ENCODE measurements around the gene MORN5. TPM values are rescaled to one million over a fixed set of nuclear protein-coding genes. Genes with fewer than 3 reads are reported as not detected.

MORN5 gene
- total and polyA plus RNA-seq, 2 experiments from 2014 or later, result not detected

DNA sequence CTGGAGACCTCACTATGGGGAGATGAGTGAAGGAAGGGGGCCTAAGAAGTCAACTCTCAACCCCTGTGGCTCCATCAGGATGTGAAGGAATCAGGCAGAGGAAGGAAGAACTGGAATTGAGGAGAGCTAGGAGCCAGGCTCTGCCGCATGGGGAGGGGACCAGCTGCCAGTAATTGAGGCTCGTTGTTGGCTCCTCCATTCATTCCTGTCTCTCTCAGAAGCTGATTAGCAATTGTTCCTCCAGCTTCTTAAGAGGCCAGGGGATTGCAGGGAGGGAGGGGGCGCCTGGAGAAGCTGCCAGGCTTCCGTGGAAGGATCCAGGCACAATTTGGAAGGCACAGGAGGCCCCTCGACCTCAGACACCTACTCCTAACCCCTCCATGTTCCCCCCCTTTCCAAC lies 46.1 kb upstream of the MORN5 start (continued):
- TF ChIP-seq, protein P1, sequence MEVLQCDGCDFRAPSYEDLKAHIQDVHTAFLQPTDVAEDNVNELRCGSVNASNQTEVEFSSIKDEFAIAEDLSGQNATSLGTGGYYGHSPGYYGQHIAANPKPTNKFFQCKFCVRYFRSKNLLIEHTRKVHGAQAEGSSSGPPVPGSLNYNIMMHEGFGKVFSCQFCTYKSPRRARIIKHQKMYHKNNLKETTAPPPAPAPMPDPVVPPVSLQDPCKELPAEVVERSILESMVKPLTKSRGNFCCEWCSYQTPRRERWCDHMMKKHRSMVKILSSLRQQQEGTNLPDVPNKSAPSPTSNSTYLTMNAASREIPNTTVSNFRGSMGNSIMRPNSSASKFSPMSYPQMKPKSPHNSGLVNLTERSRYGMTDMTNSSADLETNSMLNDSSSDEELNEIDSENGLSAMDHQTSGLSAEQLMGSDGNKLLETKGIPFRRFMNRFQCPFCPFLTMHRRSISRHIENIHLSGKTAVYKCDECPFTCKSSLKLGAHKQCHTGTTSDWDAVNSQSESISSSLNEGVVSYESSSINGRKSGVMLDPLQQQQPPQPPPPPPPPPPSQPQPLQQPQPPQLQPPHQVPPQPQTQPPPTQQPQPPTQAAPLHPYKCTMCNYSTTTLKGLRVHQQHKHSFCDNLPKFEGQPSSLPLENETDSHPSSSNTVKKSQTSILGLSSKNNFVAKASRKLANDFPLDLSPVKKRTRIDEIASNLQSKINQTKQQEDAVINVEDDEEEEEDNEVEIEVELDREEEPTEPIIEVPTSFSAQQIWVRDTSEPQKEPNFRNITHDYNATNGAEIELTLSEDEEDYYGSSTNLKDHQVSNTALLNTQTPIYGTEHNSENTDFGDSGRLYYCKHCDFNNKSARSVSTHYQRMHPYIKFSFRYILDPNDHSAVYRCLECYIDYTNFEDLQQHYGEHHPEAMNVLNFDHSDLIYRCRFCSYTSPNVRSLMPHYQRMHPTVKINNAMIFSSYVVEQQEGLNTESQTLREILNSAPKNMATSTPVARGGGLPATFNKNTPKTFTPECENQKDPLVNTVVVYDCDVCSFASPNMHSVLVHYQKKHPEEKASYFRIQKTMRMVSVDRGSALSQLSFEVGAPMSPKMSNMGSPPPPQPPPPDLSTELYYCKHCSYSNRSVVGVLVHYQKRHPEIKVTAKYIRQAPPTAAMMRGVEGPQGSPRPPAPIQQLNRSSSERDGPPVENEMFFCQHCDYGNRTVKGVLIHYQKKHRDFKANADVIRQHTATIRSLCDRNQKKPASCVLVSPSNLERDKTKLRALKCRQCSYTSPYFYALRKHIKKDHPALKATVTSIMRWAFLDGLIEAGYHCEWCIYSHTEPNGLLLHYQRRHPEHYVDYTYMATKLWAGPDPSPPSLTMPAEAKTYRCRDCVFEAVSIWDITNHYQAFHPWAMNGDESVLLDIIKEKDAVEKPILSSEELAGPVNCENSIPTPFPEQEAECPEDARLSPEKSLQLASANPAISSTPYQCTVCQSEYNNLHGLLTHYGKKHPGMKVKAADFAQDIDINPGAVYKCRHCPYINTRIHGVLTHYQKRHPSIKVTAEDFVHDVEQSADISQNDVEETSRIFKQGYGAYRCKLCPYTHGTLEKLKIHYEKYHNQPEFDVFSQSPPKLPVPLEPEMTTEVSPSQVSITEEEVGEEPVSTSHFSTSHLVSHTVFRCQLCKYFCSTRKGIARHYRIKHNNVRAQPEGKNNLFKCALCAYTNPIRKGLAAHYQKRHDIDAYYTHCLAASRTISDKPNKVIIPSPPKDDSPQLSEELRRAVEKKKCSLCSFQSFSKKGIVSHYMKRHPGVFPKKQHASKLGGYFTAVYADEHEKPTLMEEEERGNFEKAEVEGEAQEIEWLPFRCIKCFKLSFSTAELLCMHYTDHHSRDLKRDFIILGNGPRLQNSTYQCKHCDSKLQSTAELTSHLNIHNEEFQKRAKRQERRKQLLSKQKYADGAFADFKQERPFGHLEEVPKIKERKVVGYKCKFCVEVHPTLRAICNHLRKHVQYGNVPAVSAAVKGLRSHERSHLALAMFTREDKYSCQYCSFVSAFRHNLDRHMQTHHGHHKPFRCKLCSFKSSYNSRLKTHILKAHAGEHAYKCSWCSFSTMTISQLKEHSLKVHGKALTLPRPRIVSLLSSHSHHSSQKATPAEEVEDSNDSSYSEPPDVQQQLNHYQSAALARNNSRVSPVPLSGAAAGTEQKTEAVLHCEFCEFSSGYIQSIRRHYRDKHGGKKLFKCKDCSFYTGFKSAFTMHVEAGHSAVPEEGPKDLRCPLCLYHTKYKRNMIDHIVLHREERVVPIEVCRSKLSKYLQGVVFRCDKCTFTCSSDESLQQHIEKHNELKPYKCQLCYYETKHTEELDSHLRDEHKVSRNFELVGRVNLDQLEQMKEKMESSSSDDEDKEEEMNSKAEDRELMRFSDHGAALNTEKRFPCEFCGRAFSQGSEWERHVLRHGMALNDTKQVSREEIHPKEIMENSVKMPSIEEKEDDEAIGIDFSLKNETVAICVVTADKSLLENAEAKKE (CRISPR knock-in tag; IDR thresholded peaks at IDR 0.05), result no peak
- no peak for TF ChIP-seq NANOG (IDR thresholded peaks at IDR 0.05; ENCODE audit: borderline replicate concordance)
- no peak for TF ChIP-seq CREB1 (CRISPR knock-in tag; IDR thresholded peaks at IDR 0.05; ENCODE audit: low read depth)
- TF ChIP-seq, protein P2, sequence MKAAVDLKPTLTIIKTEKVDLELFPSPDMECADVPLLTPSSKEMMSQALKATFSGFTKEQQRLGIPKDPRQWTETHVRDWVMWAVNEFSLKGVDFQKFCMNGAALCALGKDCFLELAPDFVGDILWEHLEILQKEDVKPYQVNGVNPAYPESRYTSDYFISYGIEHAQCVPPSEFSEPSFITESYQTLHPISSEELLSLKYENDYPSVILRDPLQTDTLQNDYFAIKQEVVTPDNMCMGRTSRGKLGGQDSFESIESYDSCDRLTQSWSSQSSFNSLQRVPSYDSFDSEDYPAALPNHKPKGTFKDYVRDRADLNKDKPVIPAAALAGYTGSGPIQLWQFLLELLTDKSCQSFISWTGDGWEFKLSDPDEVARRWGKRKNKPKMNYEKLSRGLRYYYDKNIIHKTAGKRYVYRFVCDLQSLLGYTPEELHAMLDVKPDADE (IDR thresholded peaks at IDR 0.05), result no peak

DNA sequence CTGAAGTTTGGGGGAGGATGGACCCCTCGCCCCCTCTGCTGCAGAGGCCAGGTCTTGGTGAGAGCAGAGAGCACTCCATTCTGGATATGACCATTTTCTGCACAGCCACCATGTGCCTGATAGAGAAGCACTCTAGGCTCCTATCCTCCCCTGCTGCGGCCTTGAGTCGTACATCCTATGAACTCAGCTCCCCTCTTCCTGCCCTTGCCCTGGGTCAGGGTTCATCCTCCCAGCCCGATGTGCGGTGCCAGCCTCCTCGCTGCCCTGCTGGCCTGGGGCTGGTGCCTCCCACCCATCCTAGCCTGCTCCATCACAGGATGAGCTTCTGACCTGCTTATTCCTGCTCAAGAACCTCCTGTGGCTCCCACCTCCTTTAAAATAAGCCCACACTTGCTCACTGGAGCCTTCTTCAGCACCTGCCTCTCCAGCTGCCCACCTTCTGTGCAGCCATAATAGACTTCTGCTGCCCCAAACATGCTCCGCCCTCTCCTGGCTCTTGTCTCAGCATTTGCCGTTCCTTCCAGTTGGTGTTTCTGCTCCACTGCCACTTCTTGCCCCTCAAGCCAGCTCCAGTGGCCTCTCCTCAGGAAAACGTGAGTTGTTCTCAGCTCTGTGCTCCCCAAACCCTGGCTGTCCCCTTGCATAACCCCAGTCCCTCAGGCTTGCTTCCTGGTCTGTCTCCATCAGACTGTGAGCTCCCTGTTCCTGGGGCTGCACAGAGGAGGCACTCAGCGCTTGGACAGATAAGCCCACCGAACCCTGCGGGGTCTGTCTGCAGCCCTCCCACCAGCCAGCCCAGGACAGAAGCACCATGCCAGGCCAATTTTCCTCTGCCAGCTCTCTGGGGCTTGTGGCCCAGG lies 44.3 kb upstream of the MORN5 start:
- Histone ChIP-seq H3K27ac (ENCODE audit: low read depth) (no peak overlapping the region), H3K4me1 (ENCODE audit: insufficient read depth) (peaks cover 13% of the 10 kb centered on the region; the same call in 1 of the 2 replicates), H3K4me3 (no peak overlapping the region), H3K27me3 (ENCODE audit: insufficient read depth) (no peaks in the 10 kb centered on the region), H3K79me2 (replicated peaks; ENCODE audit: insufficient read depth) (no peaks in the 10 kb centered on the region), H4K20me1 (replicated peaks; ENCODE audit: insufficient read depth) (no peaks in the 10 kb centered on the region), H2AFZ (peak overlapping the region; percentile 88), H3K4me2 (peak overlapping the region; percentile 32; the same call in 1 of the 2 replicates), H3F3A (replicated peaks; ENCODE audit: low read depth) (no peaks in the 10 kb centered on the region), H3K36me3 (ENCODE audit: insufficient read depth) (no peaks in the 10 kb centered on the region), H3K9me2 (ENCODE audit: insufficient read depth) (0 out of 2 replicates have a peak, but pooled peaks cover 3% of the 10 kb centered on the region)
- peaks cover 33% of the 10 kb centered on the region for H3K4me1 Mint-ChIP-seq
- DNase-seq (ENCODE audit: low spot score), result no peak
- ATAC-seq, result no peak
- H3K27me3 Mint-ChIP-seq (ENCODE audit: insufficient read depth, low read depth, poor library complexity), result peaks cover 23% of the 10 kb centered on the region
- H3K36me3 Mint-ChIP-seq (ENCODE audit: low read depth), result no peaks in the 10 kb centered on the region
- H3K27ac Mint-ChIP-seq, result no peak overlapping the region
- H3K9me3 Mint-ChIP-seq, result no peaks in the 10 kb centered on the region
- H3K4me3 Mint-ChIP-seq, result no peak overlapping the region
- TF ChIP-seq POLR2AphosphoS5 (IDR thresholded peaks at IDR 0.05; ENCODE audit: low read depth) (no peak), EZH2 (IDR thresholded peaks at IDR 0.05; ENCODE audit: low read depth, unreplicated experiment) (no peak), CREB1 (CRISPR knock-in tag; IDR thresholded peaks at IDR 0.05; ENCODE audit: low read depth) (no peak), JUNB (IDR thresholded peaks at IDR 0.05; ENCODE audit: unreplicated experiment) (no peak)
- TF ChIP-seq, protein P1 (CRISPR knock-in tag; IDR thresholded peaks at IDR 0.05), result no peak
